PC-9 (cell line): ENCODE results near the gene WDR12. TPM values are rescaled to one million over a fixed set of nuclear protein-coding genes. Genes with fewer than 3 reads are reported as not detected.

ENCODE experiments used
- BruUV-seq: library from RNA; stranded (reverse); fragments of 400-500 nt; replicated peaks from 2 replicates; lab custom pipeline; 2021; lab: Mats Ljungman, UMichigan
- CTCF ChIA-PET: fragments of 300-600 bp; sonication (Branson Sonifier 250); formaldehyde crosslinking; loops from one replicate; lab custom pipeline; 2022; ENCODE audit warnings: antibody characterized with exemption; lab: Charles Lee
- POLR2A ChIA-PET: fragments of 300-600 bp; sonication (Branson Sonifier 250); formaldehyde crosslinking; loops from one replicate; lab custom pipeline; 2022; ENCODE audit warnings: antibody characterized with exemption; ENCODE audit not compliant: unreplicated experiment; lab: Charles Lee
- DNase-seq, 2 experiments: peaks; one replicate each; pipeline versions ENCODE4 v3.0.0 to v3.0.0-alpha.2; 2015 to 2022; ENCODE audit warnings: mixed read lengths in 1 of 2
- H2AFZ ChIP-seq: fragments of 200-600 bp; sonication (generic); 2 replicates; pipeline ENCODE4 v1.8.1; 2017; ENCODE audit warnings: antibody characterized with exemption
- H3F3A ChIP-seq: fragments of 200-600 bp; sonication (generic); 2 replicates; pipeline ENCODE4 v1.8.1; 2017; ENCODE audit warnings: antibody characterized with exemption, mild to moderate bottlenecking, low read depth; ENCODE audit not compliant: insufficient read depth
- H3K27ac ChIP-seq: fragments of 200-600 bp; sonication (generic); 2 replicates; pipeline ENCODE4 v1.6.1; 2016; ENCODE audit warnings: mixed run types
- H3K27me3 ChIP-seq: fragments of 200-600 bp; sonication (generic); 2 replicates; pipeline ENCODE4 v1.6.1; 2016; ENCODE audit warnings: low read depth, mixed run types; ENCODE audit not compliant: insufficient read depth
- H3K36me3 ChIP-seq: fragments of 200-600 bp; sonication (generic); 2 replicates; pipeline ENCODE4 v1.6.1; 2016; ENCODE audit warnings: low read depth, mixed run types
- H3K4me1 ChIP-seq: fragments of 200-600 bp; sonication (generic); replicated peaks from 2 replicates; pipeline ENCODE4 v1.6.1; 2016; ENCODE audit warnings: mixed run types; ENCODE audit not compliant: insufficient read depth
- H3K4me2 ChIP-seq: fragments of 200-600 bp; sonication (generic); 2 replicates; pipeline ENCODE4 v1.6.1; 2017; ENCODE audit warnings: mixed run types
- H3K4me3 ChIP-seq: fragments of 200-600 bp; sonication (generic); 2 replicates; pipeline ENCODE4 v1.6.1; 2016; ENCODE audit warnings: mixed run types
- H3K79me2 ChIP-seq: fragments of 200-600 bp; sonication (generic); 2 replicates; pipeline ENCODE4 v1.6.1; 2017; ENCODE audit warnings: low read depth, mixed run types
- H3K9me2 ChIP-seq: fragments of 200-600 bp; sonication (generic); 2 replicates; pipeline ENCODE4 v1.8.1; 2017; ENCODE audit warnings: mild to moderate bottlenecking; ENCODE audit not compliant: insufficient read depth
- H3K9me3 ChIP-seq: fragments of 200-600 bp; sonication (generic); 2 replicates; pipeline ENCODE4 v1.8.1; 2016; ENCODE audit warnings: low read depth; ENCODE audit not compliant: insufficient read depth
- H4K20me1 ChIP-seq: fragments of 200-600 bp; sonication (generic); 2 replicates; pipeline ENCODE4 v1.8.1; 2017; ENCODE audit not compliant: insufficient read depth
- CTCF ChIP-seq: fragments of 200-600 bp; sonication (generic); conservative IDR thresholded peaks from 2 replicates; pipeline ENCODE4 v1.6.1; 2017; ENCODE audit warnings: mixed run types, antibody characterized with exemption, mild to moderate bottlenecking, moderate library complexity
- EZH2 ChIP-seq: fragments of 200-600 bp; sonication (generic); IDR thresholded peaks from 2 replicates; pipeline ENCODE4 v1.8.0; 2017; ENCODE audit warnings: antibody characterized with exemption, low read depth
- intact Hi-C: fragments of 100-400 bp; cut with micrococcal nuclease; formaldehyde crosslinking; loops from one replicate; pipeline ENCODE4 v1.10.0; 2022; ENCODE audit not compliant: unreplicated experiment
- total RNA-seq: library from RNA; stranded (reverse); gene quantifications from 2 replicates; pipeline ENCODE4 v1.2.3, GENCODE V29; 2021

The WDR12 gene
- total RNA-seq, 1 experiment from 2014 or later: 45.3 TPM

- Histone ChIP-seq H3F3A (no peaks in the 10 kb centered on the region), H4K20me1 (no peaks in the 10 kb centered on the region), H3K9me3 (no peaks in the 10 kb centered on the region), H3K4me1 (no peaks in the 10 kb centered on the region), H2AFZ (no peak overlapping the region), H3K27me3 (no peaks in the 10 kb centered on the region), H3K79me2 (no peaks in the 10 kb centered on the region), H3K27ac (no peak overlapping the region), H3K4me3 (no peak overlapping the region), H3K4me2 (no peak overlapping the region), H3K36me3 (no peaks in the 10 kb centered on the region), H3K9me2 (no peaks in the 10 kb centered on the region)
- intact Hi-C loops: no loop called here
- POLR2A ChIA-PET: no interaction called here
- BruUV-seq: no TSS peak
- TF ChIP-seq CTCF: no peak
- TF ChIP-seq EZH2: no peak
- DNase-seq: no peak
- CTCF ChIA-PET: no interaction called here
These were observed 63.6 kb downstream of the WDR12 start for GRCh38 chr2:202847693-202848524.

DNA sequence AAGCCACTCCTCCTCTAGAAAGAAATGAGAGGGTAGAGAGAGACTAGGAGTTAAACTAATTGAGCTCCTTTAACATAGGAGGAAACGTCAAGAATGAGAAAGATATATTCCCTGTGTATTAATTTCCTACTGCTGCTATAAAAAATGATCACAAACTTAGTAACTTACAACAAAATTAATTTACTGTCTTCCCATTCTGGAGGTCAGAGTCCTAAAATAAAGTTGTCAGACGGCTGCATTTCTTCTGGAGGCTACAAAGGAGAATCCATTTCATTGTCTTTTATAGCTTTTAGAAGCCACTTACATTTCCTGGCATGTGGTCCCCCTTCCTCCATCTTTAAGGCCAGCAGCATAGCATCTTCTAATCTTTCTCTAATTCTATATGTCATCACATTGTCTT, 66.8 kb downstream of the WDR12 start:
- no peaks in the 10 kb centered on the region for H4K20me1 ChIP-seq
- DNase-seq: no peak
- no peak overlapping the region for H2AFZ ChIP-seq
- ChIA-PET POLR2A (interaction anchor here (0.7 kb wide), 1 partner anchor 253 kb away, joined by 6 read pairs; no protein-coding TSS in a partner anchor), CTCF (no interaction called here)
- no peak overlapping the region for H3K4me2 ChIP-seq
- H3K36me3 ChIP-seq: no peaks in the 10 kb centered on the region
- no peaks in the 10 kb centered on the region for H3K79me2 ChIP-seq
- 0 out of 2 replicates have a peak, but pooled peaks cover 2% of the 10 kb centered on the region for H3K9me3 ChIP-seq
- intact Hi-C loops: no loop called here
- no peaks in the 10 kb centered on the region for H3K9me2 ChIP-seq
- TF ChIP-seq CTCF: no peak
- TF ChIP-seq EZH2: no peak
- H3F3A ChIP-seq: no peaks in the 10 kb centered on the region
- H3K4me1 ChIP-seq: no peaks in the 10 kb centered on the region
- H3K27ac ChIP-seq: no peak overlapping the region
- H3K27me3 ChIP-seq: no peaks in the 10 kb centered on the region
- no peak overlapping the region for H3K4me3 ChIP-seq
- BruUV-seq: no TSS peak

GRCh38 chr2:202842690-202843089, 68.8 kb downstream of the WDR12 start:
- Histone ChIP-seq H3K27ac (no peak overlapping the region), H3K27me3 (no peaks in the 10 kb centered on the region), H3K4me1 (no peaks in the 10 kb centered on the region), H3F3A (no peaks in the 10 kb centered on the region), H3K79me2 (no peaks in the 10 kb centered on the region), H3K9me3 (0 out of 2 replicates have a peak, but pooled peaks cover 2% of the 10 kb centered on the region), H3K4me3 (no peak overlapping the region), H2AFZ (no peak overlapping the region), H3K9me2 (no peaks in the 10 kb centered on the region), H4K20me1 (no peaks in the 10 kb centered on the region), H3K4me2 (no peak overlapping the region), H3K36me3 (no peaks in the 10 kb centered on the region)
- DNase-seq: no peak
- BruUV-seq: no TSS peak
- TF ChIP-seq CTCF (no peak), EZH2 (no peak)
- POLR2A ChIA-PET: no interaction called here
- CTCF ChIA-PET: no interaction called here
- intact Hi-C loops: no loop called here
